A673 (cell line): ENCODE data around the gene FNDC3B. TPM values are rescaled to one million over a fixed set of nuclear protein-coding genes. Genes with fewer than 3 reads are reported as not detected.

Experiments used
- BruUV-seq: library from RNA; stranded (reverse); fragments of 400-500 nt; replicated peaks from 2 replicates; lab custom pipeline; 2021; lab: Mats Ljungman, UMichigan
- CTCF ChIA-PET: fragments of 300-600 bp; sonication (Branson Sonifier 250); formaldehyde crosslinking; loops from one replicate; lab custom pipeline; 2022; ENCODE audit warnings: antibody characterized with exemption; lab: Charles Lee
- POLR2A ChIA-PET: fragments of 300-600 bp; sonication (Branson Sonifier 250); formaldehyde crosslinking; loops from one replicate; lab custom pipeline; 2022; ENCODE audit warnings: antibody characterized with exemption; ENCODE audit not compliant: low non-redundant PET; lab: Charles Lee
- DNase-seq: peaks from one replicate; pipeline ENCODE4 v3.0.0-alpha.2; 2015; ENCODE audit warnings: low spot score
- H3K27ac ChIP-seq: fragments of 200-600 bp; sonication (generic); 2 replicates; pipeline ENCODE4 v1.5.1; 2016; ENCODE audit warnings: mixed run types, low read depth, mild to moderate bottlenecking, mixed read lengths, antibody characterized with exemption, low read length; ENCODE audit not compliant: poor library complexity, severe bottlenecking
- H3K27me3 ChIP-seq: fragments of 200-600 bp; sonication (generic); replicated peaks from 2 replicates; pipeline ENCODE4 v1.6.1; 2017; ENCODE audit warnings: mixed run types, low read depth, mild to moderate bottlenecking, mixed read lengths, antibody characterized with exemption, low read length; ENCODE audit not compliant: insufficient read depth, poor library complexity
- H3K36me3 ChIP-seq: fragments of 200-600 bp; sonication (generic); 2 replicates; pipeline ENCODE4 v1.6.1; 2016; ENCODE audit warnings: mixed run types, mild to moderate bottlenecking, mixed read lengths, antibody characterized with exemption, low read length; ENCODE audit not compliant: insufficient read depth, poor library complexity, severe bottlenecking
- H3K4me1 ChIP-seq: fragments of 200-600 bp; sonication (generic); 2 replicates; pipeline ENCODE4 v1.6.1; 2017; ENCODE audit warnings: mixed run types, mild to moderate bottlenecking, mixed read lengths, antibody characterized with exemption, low read length; ENCODE audit not compliant: insufficient read depth, poor library complexity, severe bottlenecking
- H3K4me3 ChIP-seq: fragments of 200-600 bp; sonication (generic); 2 replicates; pipeline ENCODE4 v1.5.1; 2016; ENCODE audit warnings: low read depth, mixed run types, mild to moderate bottlenecking, mixed read lengths, low read length; ENCODE audit not compliant: poor library complexity, severe bottlenecking
- H3K9me3 ChIP-seq: fragments of 200-600 bp; sonication (generic); 2 replicates; pipeline ENCODE4 v1.6.1; 2016; ENCODE audit warnings: mixed run types, low read depth, mild to moderate bottlenecking, mixed read lengths, antibody characterized with exemption, low read length; ENCODE audit not compliant: poor library complexity, severe bottlenecking
- EZH2 ChIP-seq: fragments of 200-600 bp; sonication (generic); IDR thresholded peaks from 2 replicates; pipeline ENCODE4 v1.6.1; 2017; ENCODE audit warnings: borderline replicate concordance, low read depth, mild to moderate bottlenecking, mixed read lengths, antibody characterized with exemption, low read length; ENCODE audit not compliant: poor library complexity, severe bottlenecking
- intact Hi-C: fragments of 100-400 bp; cut with micrococcal nuclease; formaldehyde crosslinking; loops from one replicate; pipeline ENCODE4 v1.10.0; 2022; ENCODE audit not compliant: unreplicated experiment
- total RNA-seq: library from RNA; stranded (reverse); gene quantifications from 2 replicates; pipeline ENCODE4 v1.2.3, GENCODE V29; 2021
- TF ChIP-seq, protein P1 (sequence below): fragments of 300-800, 200-600 bp; sonication (generic); conservative IDR thresholded peaks from 2 replicates; pipeline ENCODE4 v1.5.1; 2017; ENCODE audit warnings: low read depth, mild to moderate bottlenecking, antibody characterized with exemption, low read length, moderate library complexity, mixed read lengths

The FNDC3B gene
- total RNA-seq, 1 experiment from 2014 or later: 50.8 TPM

DNA sequence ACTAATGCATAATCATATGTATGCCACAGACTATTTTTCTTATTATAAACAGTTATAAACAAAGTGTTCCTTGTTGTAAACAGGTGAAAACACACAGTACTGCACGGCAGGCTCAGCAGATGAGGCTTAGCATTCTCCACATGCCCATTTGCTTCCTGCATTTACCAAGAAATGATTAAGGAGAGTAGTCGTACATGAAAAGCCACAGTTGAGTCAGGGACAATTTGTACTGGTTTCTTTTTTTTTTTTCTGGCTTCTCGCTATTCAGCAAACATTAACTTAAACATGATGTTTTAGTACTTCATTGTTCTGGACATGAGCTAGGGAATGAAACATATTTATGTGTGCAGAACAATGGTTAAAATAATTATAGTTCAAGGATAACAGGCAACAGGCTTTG, 345.5 kb downstream of the FNDC3B start:
- Histone ChIP-seq H3K4me1 (no peaks in the 10 kb centered on the region), H3K27me3 (no peaks in the 10 kb centered on the region), H3K9me3 (no peaks in the 10 kb centered on the region), H3K4me3 (no peak overlapping the region), H3K27ac (no peak overlapping the region), H3K36me3 (peaks cover 8% of the 10 kb centered on the region)
- no TSS peak for BruUV-seq
- intact Hi-C loops: no loop called here
- no peak for DNase-seq
- TF ChIP-seq, protein P1, sequence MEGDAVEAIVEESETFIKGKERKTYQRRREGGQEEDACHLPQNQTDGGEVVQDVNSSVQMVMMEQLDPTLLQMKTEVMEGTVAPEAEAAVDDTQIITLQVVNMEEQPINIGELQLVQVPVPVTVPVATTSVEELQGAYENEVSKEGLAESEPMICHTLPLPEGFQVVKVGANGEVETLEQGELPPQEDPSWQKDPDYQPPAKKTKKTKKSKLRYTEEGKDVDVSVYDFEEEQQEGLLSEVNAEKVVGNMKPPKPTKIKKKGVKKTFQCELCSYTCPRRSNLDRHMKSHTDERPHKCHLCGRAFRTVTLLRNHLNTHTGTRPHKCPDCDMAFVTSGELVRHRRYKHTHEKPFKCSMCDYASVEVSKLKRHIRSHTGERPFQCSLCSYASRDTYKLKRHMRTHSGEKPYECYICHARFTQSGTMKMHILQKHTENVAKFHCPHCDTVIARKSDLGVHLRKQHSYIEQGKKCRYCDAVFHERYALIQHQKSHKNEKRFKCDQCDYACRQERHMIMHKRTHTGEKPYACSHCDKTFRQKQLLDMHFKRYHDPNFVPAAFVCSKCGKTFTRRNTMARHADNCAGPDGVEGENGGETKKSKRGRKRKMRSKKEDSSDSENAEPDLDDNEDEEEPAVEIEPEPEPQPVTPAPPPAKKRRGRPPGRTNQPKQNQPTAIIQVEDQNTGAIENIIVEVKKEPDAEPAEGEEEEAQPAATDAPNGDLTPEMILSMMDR: no peak
- no peak for TF ChIP-seq EZH2
- ChIA-PET POLR2A (no interaction called here), CTCF (no interaction called here)

DNA sequence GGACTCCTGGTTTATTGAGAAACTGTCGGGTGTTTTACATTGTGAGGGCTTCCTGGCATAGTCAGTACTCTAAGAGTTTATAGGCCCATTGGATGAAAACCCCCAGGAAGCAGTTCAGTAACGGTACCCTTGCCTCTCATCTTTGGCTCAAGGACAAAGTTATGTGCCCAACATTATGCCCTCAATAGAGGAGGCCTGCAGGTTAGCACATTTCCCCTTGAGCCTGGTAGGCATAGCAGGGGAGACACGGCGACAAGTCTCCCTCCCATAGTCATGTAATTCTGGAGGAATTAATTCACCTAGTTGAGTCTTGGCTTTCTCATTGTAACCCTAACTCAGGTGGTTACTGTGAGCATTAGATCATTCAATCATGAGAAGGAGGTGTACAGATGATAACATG, 348.4 kb downstream of the FNDC3B start:
- no peaks in the 10 kb centered on the region for H3K9me3 ChIP-seq
- H3K27me3 ChIP-seq: no peaks in the 10 kb centered on the region
- ChIA-PET POLR2A (no interaction called here), CTCF (no interaction called here)
- no peak overlapping the region for H3K27ac ChIP-seq
- no peak for TF ChIP-seq EZH2
- TF ChIP-seq, protein P1: no peak
- no peak for DNase-seq
- H3K4me3 ChIP-seq: no peak overlapping the region
- no TSS peak for BruUV-seq
- intact Hi-C loops: no loop called here
- H3K36me3 ChIP-seq: no peaks in the 10 kb centered on the region
- no peaks in the 10 kb centered on the region for H3K4me1 ChIP-seq

DNA sequence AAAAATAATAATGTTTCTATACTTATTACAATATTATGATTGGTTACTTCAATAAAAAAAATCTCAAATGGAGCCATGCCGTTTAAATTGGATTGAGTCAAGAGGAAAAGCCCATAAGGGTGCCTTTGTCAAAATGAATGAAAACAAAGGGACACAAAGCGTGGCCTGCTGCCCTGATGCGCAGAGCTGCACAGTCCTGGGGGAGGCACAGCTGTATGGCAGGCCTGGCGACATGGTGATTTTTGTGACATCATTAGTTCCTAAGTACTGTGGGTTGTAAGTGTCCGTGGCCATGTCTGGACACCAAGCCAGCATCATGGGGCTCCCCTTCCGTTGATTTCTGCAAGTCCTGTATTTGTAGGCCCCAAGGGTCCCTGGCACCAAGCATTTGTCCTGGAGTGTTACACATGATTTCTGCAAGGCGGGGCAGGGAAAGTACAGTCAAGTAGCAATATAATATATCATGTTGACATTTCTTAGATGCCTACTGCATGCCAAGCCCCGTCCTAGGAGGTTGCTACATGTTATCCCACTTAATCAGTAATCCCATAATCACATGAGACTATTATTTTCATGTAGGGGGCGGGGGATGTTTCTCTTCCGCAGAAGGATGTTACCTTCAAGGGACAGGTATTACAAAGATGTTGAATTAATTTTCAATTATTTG, 349.2 kb downstream of the FNDC3B start:
- H3K27ac ChIP-seq: no peak overlapping the region
- POLR2A ChIA-PET: no interaction called here
- CTCF ChIA-PET: no interaction called here
- no peaks in the 10 kb centered on the region for H3K9me3 ChIP-seq
- no peaks in the 10 kb centered on the region for H3K4me1 ChIP-seq
- intact Hi-C loops: no loop called here
- no peak overlapping the region for H3K4me3 ChIP-seq
- TF ChIP-seq EZH2: no peak
- TF ChIP-seq, protein P1: no peak
- H3K36me3 ChIP-seq: no peaks in the 10 kb centered on the region
- no TSS peak for BruUV-seq
- no peaks in the 10 kb centered on the region for H3K27me3 ChIP-seq
- DNase-seq: no peak
